ENCODE results near the gene EIF2B1.

Gene EIF2B1

DNA sequence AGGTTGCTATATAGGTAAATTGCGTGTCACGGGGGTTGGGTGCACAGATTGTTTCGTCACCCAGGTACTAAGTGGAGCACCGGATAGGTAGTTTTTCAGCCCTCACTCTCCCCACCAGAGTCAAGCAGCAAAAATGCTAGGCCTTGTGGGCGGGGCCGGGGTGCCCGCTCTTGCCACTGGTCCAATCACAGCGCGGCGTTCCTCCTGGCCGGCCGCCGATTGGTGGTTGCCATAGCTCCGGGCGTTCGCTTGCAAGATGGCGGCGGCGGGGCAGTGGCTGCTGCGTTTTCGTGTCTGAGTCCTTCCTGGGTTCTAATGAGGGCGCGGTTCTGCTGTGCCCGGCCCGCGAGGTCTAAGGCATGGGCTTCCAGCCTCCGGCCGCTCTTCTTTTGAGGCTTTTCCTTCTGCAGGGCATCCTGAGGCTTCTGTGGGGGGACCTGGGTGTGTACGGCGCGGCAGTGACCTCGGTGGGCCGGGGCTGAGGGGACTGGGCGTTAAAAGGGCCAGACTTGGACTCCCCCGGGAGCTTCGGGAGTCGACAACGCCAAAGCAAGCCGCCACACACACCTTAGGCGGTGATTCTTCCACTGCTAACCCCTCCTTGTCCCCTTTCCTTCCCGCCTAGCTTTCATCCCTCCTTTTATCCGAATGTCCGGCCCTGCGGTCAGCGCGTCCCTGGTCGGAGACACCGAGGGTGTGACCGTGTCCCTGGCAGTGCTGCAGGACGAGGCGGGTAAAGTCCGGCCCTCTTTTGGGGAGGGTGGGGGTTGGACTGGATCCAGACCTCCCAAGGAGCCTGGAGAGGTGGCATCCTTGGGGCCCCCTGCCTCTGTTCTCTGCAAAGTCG is 37.6 kb upstream of the EIF2B1 start, which contains the start of gene TCTN2:
TCTN2 (plus strand) TSS at position 232 of the 847 bp plus-strand sequence; CDS start at position 360, 128 bp downstream.
- H3K27me3 ChIP-seq (ENCODE audit: insufficient read depth, poor library complexity, severe bottlenecking): no peaks in the 10 kb centered on the region
- DNase-seq (ENCODE audit: low read depth in 1 of 2, low spot score in 1 of 2): peak; percentile 74 to 92
- peak within 1 kb of the TSS; percentile 77 for H3K4me3 ChIP-seq (replicated peaks; ENCODE audit: insufficient read depth, low read length)
- TF ChIP-seq CTCF (IDR thresholded peaks at IDR 0.05; ENCODE audit: insufficient read depth, low read length): no peak
- TF ChIP-seq POLR2AphosphoS5 (IDR thresholded peaks at IDR 0.05; ENCODE audit: low read depth): no peak; the same call in 1 of the 2 replicates
- no peak for TF ChIP-seq SPI1 (IDR thresholded peaks at IDR 0.05; ENCODE audit: borderline replicate concordance, low read depth)
- TF ChIP-seq, protein P1, sequence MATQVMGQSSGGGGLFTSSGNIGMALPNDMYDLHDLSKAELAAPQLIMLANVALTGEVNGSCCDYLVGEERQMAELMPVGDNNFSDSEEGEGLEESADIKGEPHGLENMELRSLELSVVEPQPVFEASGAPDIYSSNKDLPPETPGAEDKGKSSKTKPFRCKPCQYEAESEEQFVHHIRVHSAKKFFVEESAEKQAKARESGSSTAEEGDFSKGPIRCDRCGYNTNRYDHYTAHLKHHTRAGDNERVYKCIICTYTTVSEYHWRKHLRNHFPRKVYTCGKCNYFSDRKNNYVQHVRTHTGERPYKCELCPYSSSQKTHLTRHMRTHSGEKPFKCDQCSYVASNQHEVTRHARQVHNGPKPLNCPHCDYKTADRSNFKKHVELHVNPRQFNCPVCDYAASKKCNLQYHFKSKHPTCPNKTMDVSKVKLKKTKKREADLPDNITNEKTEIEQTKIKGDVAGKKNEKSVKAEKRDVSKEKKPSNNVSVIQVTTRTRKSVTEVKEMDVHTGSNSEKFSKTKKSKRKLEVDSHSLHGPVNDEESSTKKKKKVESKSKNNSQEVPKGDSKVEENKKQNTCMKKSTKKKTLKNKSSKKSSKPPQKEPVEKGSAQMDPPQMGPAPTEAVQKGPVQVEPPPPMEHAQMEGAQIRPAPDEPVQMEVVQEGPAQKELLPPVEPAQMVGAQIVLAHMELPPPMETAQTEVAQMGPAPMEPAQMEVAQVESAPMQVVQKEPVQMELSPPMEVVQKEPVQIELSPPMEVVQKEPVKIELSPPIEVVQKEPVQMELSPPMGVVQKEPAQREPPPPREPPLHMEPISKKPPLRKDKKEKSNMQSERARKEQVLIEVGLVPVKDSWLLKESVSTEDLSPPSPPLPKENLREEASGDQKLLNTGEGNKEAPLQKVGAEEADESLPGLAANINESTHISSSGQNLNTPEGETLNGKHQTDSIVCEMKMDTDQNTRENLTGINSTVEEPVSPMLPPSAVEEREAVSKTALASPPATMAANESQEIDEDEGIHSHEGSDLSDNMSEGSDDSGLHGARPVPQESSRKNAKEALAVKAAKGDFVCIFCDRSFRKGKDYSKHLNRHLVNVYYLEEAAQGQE (IDR thresholded peaks at IDR 0.05; ENCODE audit: insufficient replicate concordance, low read depth): no peak
- no peak for TF ChIP-seq GABPA (IDR thresholded peaks at IDR 0.05; ENCODE audit: low read depth)
- no peak within 1 kb of the TSS for H3K27ac ChIP-seq (replicated peaks)

DNA sequence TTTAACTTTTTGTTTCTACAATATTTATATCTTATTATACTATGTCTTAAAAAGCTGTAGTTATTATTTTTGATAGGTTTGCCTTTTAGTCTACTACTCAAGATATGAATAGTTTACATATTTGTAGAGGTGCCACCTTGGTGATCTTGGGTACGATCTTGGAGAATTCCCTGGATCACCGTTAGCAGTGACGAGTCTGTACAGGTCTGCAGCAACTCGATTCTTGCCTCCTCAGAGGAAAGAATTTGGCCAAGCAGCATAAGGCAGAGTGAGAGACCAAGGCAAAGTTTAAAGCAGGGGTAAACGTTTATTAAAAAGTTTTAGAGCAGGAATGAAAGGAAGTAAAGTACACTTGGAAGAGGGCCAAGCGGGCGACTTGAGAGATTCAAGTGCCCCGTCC is 34.3 kb upstream of the EIF2B1 start:
- H3K27ac ChIP-seq (replicated peaks): no peak overlapping the region
- TF ChIP-seq CTCF (IDR thresholded peaks at IDR 0.05; ENCODE audit: insufficient read depth, low read length) (no peak), POLR2AphosphoS5 (IDR thresholded peaks at IDR 0.05; ENCODE audit: low read depth) (no peak), SPI1 (IDR thresholded peaks at IDR 0.05; ENCODE audit: borderline replicate concordance, low read depth) (no peak), GABPA (IDR thresholded peaks at IDR 0.05; ENCODE audit: low read depth) (no peak)
- TF ChIP-seq, protein P1 (IDR thresholded peaks at IDR 0.05; ENCODE audit: insufficient replicate concordance, low read depth): no peak
- no peak overlapping the region for H3K4me3 ChIP-seq (replicated peaks; ENCODE audit: insufficient read depth, low read length)
- no peak for DNase-seq (ENCODE audit: low read depth in 1 of 2, low spot score in 1 of 2)
- H3K27me3 ChIP-seq (ENCODE audit: insufficient read depth, poor library complexity, severe bottlenecking): no peaks in the 10 kb centered on the region

- H3K4me3 ChIP-seq (replicated peaks; ENCODE audit: insufficient read depth, low read length): no peak overlapping the region
- H3K27ac ChIP-seq (replicated peaks): no peak overlapping the region
- TF ChIP-seq SPI1 (IDR thresholded peaks at IDR 0.05; ENCODE audit: borderline replicate concordance, low read depth): no peak
- TF ChIP-seq POLR2AphosphoS5 (IDR thresholded peaks at IDR 0.05; ENCODE audit: low read depth): no peak
- TF ChIP-seq GABPA (IDR thresholded peaks at IDR 0.05; ENCODE audit: low read depth): no peak
- TF ChIP-seq, protein P1 (IDR thresholded peaks at IDR 0.05; ENCODE audit: insufficient replicate concordance, low read depth): no peak
- no peak for TF ChIP-seq CTCF (IDR thresholded peaks at IDR 0.05; ENCODE audit: insufficient read depth, low read length)
- no peaks in the 10 kb centered on the region for H3K27me3 ChIP-seq (ENCODE audit: insufficient read depth, poor library complexity, severe bottlenecking)
- DNase-seq (ENCODE audit: low read depth in 1 of 2, low spot score in 1 of 2): no peak
Observed at GRCh38 chr12:123659996-123660727, 26.7 kb upstream of the EIF2B1 start.

Data from HL-60 (cell line).